ENCODE data around the gene RGS7.

- TF ChIP-seq POLR2AphosphoS5 (IDR thresholded peaks at IDR 0.05) (no peak), POLR2A (IDR thresholded peaks at IDR 0.05; ENCODE audit: low read depth) (no peak)
These were observed 131.3 kb downstream of the RGS7 start for GRCh38 chr1:241225741-241226140.

Measured in esophagus muscularis mucosa (tissue), 2 donors.